Small intestine (tissue), 7 donors: Measurements from ENCODE around the gene RIPK1. TPM values are rescaled to one million over a fixed set of nuclear protein-coding genes. Genes with fewer than 3 reads are reported as not detected.
"Not testable (repeated sequence)": the region's sequence is repeated elsewhere in the genome, so short reads cannot be mapped to it uniquely, and the experiment has no call there.

ENCODE experiments used
- DNase-seq, 2 donors: peaks; one replicate each; pipeline versions ENCODE4 v3.0.0 to v3.0.0-alpha.2; 2013
- FAIRE-seq: peaks from 2 replicates; lab custom pipeline; 2012; peaks lifted over from hg19 to GRCh38; lab: Jason Lieb, UNC
- H3K27ac ChIP-seq, 3 donors: one replicate each; pipeline ENCODE4 v1.5.1; 2013; ENCODE audit warnings: low read length in 2 of 3, mild to moderate bottlenecking in 2 of 3, control low read depth in 1 of 3, inconsistent platforms in 1 of 3, low read depth in 1 of 3, moderate library complexity in 1 of 3
- H3K27me3 ChIP-seq, 3 donors: one replicate each; pipeline ENCODE4 v1.6.1; 2013; ENCODE audit warnings: low read length in 3 of 3, inconsistent platforms in 1 of 3; ENCODE audit not compliant: control insufficient read depth in 3 of 3, insufficient read depth in 3 of 3
- H3K36me3 ChIP-seq, 3 donors: one replicate each; pipeline ENCODE4 v1.6.1; 2013; ENCODE audit warnings: low read length in 3 of 3, inconsistent platforms in 1 of 3, low read depth in 1 of 3, mild to moderate bottlenecking in 1 of 3, moderate library complexity in 1 of 3; ENCODE audit not compliant: control insufficient read depth in 3 of 3, insufficient read depth in 2 of 3
- H3K4me1 ChIP-seq, 3 donors: one replicate each; pipeline ENCODE4 v1.6.1; 2013; ENCODE audit warnings: low read length in 2 of 3, inconsistent platforms in 1 of 3, low read depth in 1 of 3, mild to moderate bottlenecking in 1 of 3, moderate library complexity in 1 of 3; ENCODE audit not compliant: control insufficient read depth in 3 of 3, insufficient read depth in 2 of 3
- H3K4me3 ChIP-seq, 3 donors: one replicate each; pipeline ENCODE4 v1.5.1; 2013; ENCODE audit warnings: low read length in 3 of 3, control low read depth in 1 of 3, inconsistent platforms in 1 of 3, low read depth in 1 of 3, mild to moderate bottlenecking in 1 of 3, moderate library complexity in 1 of 3
- H3K9me3 ChIP-seq, 2 donors: one replicate each; pipeline ENCODE4 v1.6.1; 2013; ENCODE audit warnings: low read depth in 1 of 2, low read length in 1 of 2; ENCODE audit not compliant: control insufficient read depth in 2 of 2, insufficient read depth in 1 of 2
- WGBS, 3 donors: extraction: QIAGEN DNeasy Blood & Tissue Kit; methylation state at CpG; one replicate each; pipeline ENCODE4 v1.1.7; 2013; 5-methylcytosine and 5-hydroxymethylcytosine counted together
- polyA plus RNA-seq, 4 donors: library from polyadenylated mRNA; stranded (reverse) in 3 of 4; unstranded in 1 of 4; fragments of 200-250 nt in 3 of 4; fragments of 120-200 nt in 1 of 4; gene quantifications; one replicate each; pipeline versions ENCODE4 v1.2.1 to v1.2.3, GENCODE V29; 2013
- donor health status: healthy with polysubstance abuse.
- donor health status: control.
- donor health status: control.
- donor health status: Bipolar disorder and iron deficiency.
- donor health status: healthy.

Gene RIPK1
- polyA plus RNA-seq, 4 donors: 14.4 to 31.1 (median 29.5) TPM

GRCh38 chr6:3037638-3038365 lies 30.5 kb upstream of the RIPK1 start:
- DNase-seq (no peak), FAIRE-seq (no peak)
- Histone ChIP-seq H3K27ac (no peak overlapping the region), H3K4me3 (no peak overlapping the region), H3K4me1 (peaks cover 0 to 9% (median 0%) of the 10 kb centered on the region in 3 donors), H3K27me3 (peaks cover 0 to 11% (median 0%) of the 10 kb centered on the region in 3 donors), H3K36me3 (no peaks in the 10 kb centered on the region), H3K9me3 (peaks cover 0 to 7% of the 10 kb centered on the region in 2 donors)
- WGBS, 3 donors: 41 to 53% (median 51%) methylated on average over 7 of the region's 7 CpGs

- Histone ChIP-seq H3K36me3 (no peaks in the 10 kb centered on the region), H3K27ac (no peak overlapping the region), H3K9me3 (peaks cover 0 to 4% of the 10 kb centered on the region in 2 donors), H3K27me3 (peaks cover 0 to 11% (median 0%) of the 10 kb centered on the region in 3 donors), H3K4me1 (peaks cover 0 to 9% (median 0%) of the 10 kb centered on the region in 3 donors), H3K4me3 (no peak overlapping the region)
- DNase-seq (no peak), FAIRE-seq (no peak)
- 13 to 42% (median 30%) methylated on average over 3 of the region's 3 CpGs for WGBS, 3 donors
These were observed 28.9 kb upstream of the RIPK1 start for GRCh38 chr6:3039384-3039783.

GRCh38 chr6:3041147-3041546 lies 27.1 kb upstream of the RIPK1 start:
- Histone ChIP-seq H3K27ac (no peak overlapping the region), H3K4me3 (no peak overlapping the region), H3K36me3 (no peaks in the 10 kb centered on the region), H3K27me3 (peaks cover 0 to 17% (median 0%) of the 10 kb centered on the region in 3 donors), H3K9me3 (no peaks in the 10 kb centered on the region), H3K4me1 (peaks cover 0 to 9% (median 0%) of the 10 kb centered on the region in 3 donors)
- no peak for DNase-seq
- WGBS, 3 donors: 89 to 94% (median 94%) methylated on average over 3 of the region's 3 CpGs
- no peak for FAIRE-seq

- Histone ChIP-seq H3K27ac (no peak overlapping the region), H3K4me1 (peaks cover 0 to 9% (median 0%) of the 10 kb centered on the region in 3 donors), H3K36me3 (no peaks in the 10 kb centered on the region), H3K27me3 (peaks cover 0 to 14% (median 0%) of the 10 kb centered on the region in 3 donors), H3K4me3 (no peak overlapping the region), H3K9me3 (no peaks in the 10 kb centered on the region)
- FAIRE-seq (no peak), DNase-seq (no peak)
- WGBS, 3 donors: 53 to 72% (median 56%) methylated on average over 2 of the region's 2 CpGs
These were observed 26.7 kb upstream of the RIPK1 start for GRCh38 chr6:3041606-3042005.

GRCh38 chr6:3045369-3045768 lies 22.9 kb upstream of the RIPK1 start:
- Histone ChIP-seq H3K4me1 (no peaks in the 10 kb centered on the region), H3K9me3 (no peaks in the 10 kb centered on the region), H3K36me3 (no peaks in the 10 kb centered on the region), H3K4me3 (no peak overlapping the region), H3K27ac (no peak overlapping the region), H3K27me3 (peaks cover 0 to 5% (median 0%) of the 10 kb centered on the region in 3 donors)
- WGBS, 3 donors: 52 to 72% (median 56%) methylated on average over 5 of the region's 5 CpGs
- FAIRE-seq (no peak), DNase-seq (no peak)

GRCh38 chr6:3045777-3046176 lies 22.5 kb upstream of the RIPK1 start:
- no peak for DNase-seq
- 60 to 88% (median 79%) methylated on average over 1 of the region's 1 CpG for WGBS, 3 donors

GRCh38 chr6:3046295-3046694 lies 22.0 kb upstream of the RIPK1 start:
- peaks cover 0 to 5% (median 0%) of the 10 kb centered on the region in 3 donors for H3K27me3 ChIP-seq
- no peak overlapping the region for H3K4me3 ChIP-seq
- H3K27ac ChIP-seq: no peak overlapping the region
- 75 to 89% (median 77%) methylated on average over 3 of the region's 3 CpGs for WGBS, 3 donors
- H3K4me1 ChIP-seq: no peaks in the 10 kb centered on the region
- no peaks in the 10 kb centered on the region for H3K36me3 ChIP-seq
- FAIRE-seq (no peak), DNase-seq (no peak)
- no peaks in the 10 kb centered on the region for H3K9me3 ChIP-seq

More at GRCh38 chr6:3045777-3046176, 22.5 kb upstream of the RIPK1 start:
- no peak overlapping the region for H3K4me3 ChIP-seq
- no peak for FAIRE-seq
- H3K27me3 ChIP-seq: peaks cover 0 to 5% (median 0%) of the 10 kb centered on the region in 3 donors
- H3K36me3 ChIP-seq: no peaks in the 10 kb centered on the region
- H3K4me1 ChIP-seq: no peaks in the 10 kb centered on the region
- H3K9me3 ChIP-seq: no peaks in the 10 kb centered on the region
- H3K27ac ChIP-seq: no peak overlapping the region

GRCh38 chr6:3048009-3048408 lies 20.3 kb upstream of the RIPK1 start:
- FAIRE-seq, H3K9me3 ChIP-seq, DNase-seq, H3K27ac ChIP-seq, H3K4me1 ChIP-seq, H3K4me3 ChIP-seq, H3K36me3 ChIP-seq, H3K27me3 ChIP-seq: not testable (repeated sequence)
- 85 to 99% (median 97%) methylated on average over 4 of the region's 4 CpGs for WGBS, 3 donors
